Karpas-422 (cell line): ENCODE results near the gene RAB11A. TPM values are rescaled to one million over a fixed set of nuclear protein-coding genes. Genes with fewer than 3 reads are reported as not detected.
A peak's percentile ranks its signal among the peaks of the same experiment; 100 is the strongest.

Source experiments
- DNase-seq: peaks from one replicate; pipeline ENCODE4 v3.0.0-alpha.2; 2015
- H2AFZ ChIP-seq: fragments of 200-600 bp; sonication (generic); 2 replicates; pipeline ENCODE4 v1.6.1; 2014; ENCODE audit warnings: antibody characterized with exemption, low read length, mixed read lengths
- H3K27ac ChIP-seq: fragments of 200-600 bp; sonication (generic); 2 replicates; pipeline ENCODE4 v1.5.1; 2014; ENCODE audit warnings: mild to moderate bottlenecking, low read length, moderate library complexity
- H3K27me3 ChIP-seq: fragments of 200-600 bp; sonication (generic); 2 replicates; pipeline ENCODE4 v1.6.1; 2014; ENCODE audit warnings: low read length, mixed read lengths
- H3K36me3 ChIP-seq: fragments of 200-600 bp; sonication (generic); 2 replicates; pipeline ENCODE4 v1.6.1; 2014; ENCODE audit warnings: low read length, mixed read lengths; ENCODE audit not compliant: insufficient read depth
- H3K4me1 ChIP-seq: fragments of 200-600 bp; sonication (generic); 2 replicates; pipeline ENCODE4 v1.6.1; 2014; ENCODE audit warnings: mild to moderate bottlenecking, low read length, mixed read lengths
- H3K4me2 ChIP-seq: fragments of 200-600 bp; sonication (generic); 2 replicates; pipeline ENCODE4 v1.6.1; 2014; ENCODE audit warnings: low read length, low read depth, mild to moderate bottlenecking; ENCODE audit not compliant: poor library complexity, severe bottlenecking
- H3K4me3 ChIP-seq: fragments of 200-600 bp; sonication (generic); 2 replicates; pipeline ENCODE4 v1.5.1; 2014; ENCODE audit warnings: mild to moderate bottlenecking, antibody characterized with exemption, low read length, mixed read lengths
- H3K79me2 ChIP-seq: fragments of 200-600 bp; sonication (generic); 2 replicates; pipeline ENCODE4 v1.6.1; 2014; ENCODE audit warnings: mild to moderate bottlenecking, low read length, mixed read lengths
- H3K9ac ChIP-seq: fragments of 200-600 bp; sonication (generic); 2 replicates; pipeline ENCODE4 v1.6.0; 2014; ENCODE audit warnings: low read length
- H3K9me2 ChIP-seq: fragments of 200-600 bp; sonication (generic), shearing (Covaris generic); replicated peaks from 2 replicates; pipeline ENCODE4 v1.6.0; 2014; ENCODE audit warnings: mild to moderate bottlenecking, low read length, moderate library complexity; ENCODE audit not compliant: insufficient read depth
- H3K9me3 ChIP-seq: fragments of 300-700, 200-600 bp; sonication (generic); 2 replicates; pipeline ENCODE4 v1.6.1; 2014; ENCODE audit warnings: low read length, mixed read lengths
- H4K20me1 ChIP-seq: fragments of 200-600 bp; sonication (generic); 2 replicates; pipeline ENCODE4 v1.6.1; 2014; ENCODE audit warnings: mild to moderate bottlenecking, antibody characterized with exemption, low read length, low read depth; ENCODE audit not compliant: insufficient read depth
- total RNA-seq: library from RNA; depleted of rRNA; stranded (reverse); fragments of >200 nt; shearing (Covaris generic); gene quantifications from 2 replicates; pipeline ENCODE4 v1.2.3, GENCODE V29; 2014; ENCODE audit warnings: low replicate concordance; rRNA removed

The RAB11A gene
- total RNA-seq, result 187 and 230 TPM in 2 replicates

- no peaks in the 10 kb centered on the region for H3K36me3 ChIP-seq
- H3K9me3 ChIP-seq, result no peaks in the 10 kb centered on the region
- peak within 1 kb of the TSS; percentile 86 for H3K9ac ChIP-seq
- peak within 1 kb of the TSS; percentile 65; the same call in 1 of the 2 replicates for H2AFZ ChIP-seq
- H3K79me2 ChIP-seq, result peaks cover 49% of the 10 kb centered on the region
- H3K4me2 ChIP-seq, result peak within 1 kb of the TSS; percentile 83
- H3K4me3 ChIP-seq, result peak within 1 kb of the TSS; percentile 87
- H3K27ac ChIP-seq, result peak within 1 kb of the TSS; percentile 83
- H3K9me2 ChIP-seq, result no peaks in the 10 kb centered on the region
- H4K20me1 ChIP-seq, result no peaks in the 10 kb centered on the region; the same call in 1 of the 2 replicates
- peaks cover 23% of the 10 kb centered on the region for H3K4me1 ChIP-seq
- H3K27me3 ChIP-seq, result no peaks in the 10 kb centered on the region
- DNase-seq, result peak; percentile 99
Measured at GRCh38 chr15:65869126-65869953, at the start of gene RAB11A. RAB11A (plus strand) TSS chr15:65869491; CDS start chr15:65869586, 95 bp downstream.

GRCh38 chr15:65819563-65819960 is 49.7 kb upstream of the RAB11A start:
- Histone ChIP-seq H3K9me2 (no peaks in the 10 kb centered on the region), H4K20me1 (no peaks in the 10 kb centered on the region), H3K4me3 (no peak overlapping the region), H3K9ac (no peak overlapping the region), H3K9me3 (no peaks in the 10 kb centered on the region), H3K79me2 (no peaks in the 10 kb centered on the region), H2AFZ (0 out of 2 replicates have a peak overlapping the region, but pooled peaks have one; percentile 76), H3K4me1 (peaks cover 11% of the 10 kb centered on the region), H3K36me3 (no peaks in the 10 kb centered on the region), H3K4me2 (peak overlapping the region; percentile 3), H3K27ac (no peak overlapping the region), H3K27me3 (no peaks in the 10 kb centered on the region)
- DNase-seq, result no peak

GRCh38 chr15:65821070-65821469 is 48.2 kb upstream of the RAB11A start:
- Histone ChIP-seq H3K4me2 (no peak overlapping the region), H3K4me3 (no peak overlapping the region), H3K36me3 (no peaks in the 10 kb centered on the region), H3K27me3 (no peaks in the 10 kb centered on the region), H3K27ac (no peak overlapping the region), H4K20me1 (no peaks in the 10 kb centered on the region), H2AFZ (no peak overlapping the region), H3K9me2 (no peaks in the 10 kb centered on the region), H3K4me1 (peaks cover 11% of the 10 kb centered on the region), H3K9ac (no peak overlapping the region), H3K79me2 (no peaks in the 10 kb centered on the region), H3K9me3 (no peaks in the 10 kb centered on the region)
- no peak for DNase-seq

- Histone ChIP-seq H4K20me1 (no peaks in the 10 kb centered on the region), H3K27ac (no peak overlapping the region), H3K36me3 (no peaks in the 10 kb centered on the region), H3K9me3 (no peaks in the 10 kb centered on the region), H2AFZ (no peak overlapping the region), H3K79me2 (no peaks in the 10 kb centered on the region), H3K27me3 (no peaks in the 10 kb centered on the region), H3K9ac (no peak overlapping the region), H3K9me2 (no peaks in the 10 kb centered on the region), H3K4me1 (peaks cover 22% of the 10 kb centered on the region), H3K4me3 (no peak overlapping the region), H3K4me2 (no peak overlapping the region)
- no peak for DNase-seq
Measured at GRCh38 chr15:65822316-65822715, 47.0 kb upstream of the RAB11A start.

GRCh38 chr15:65824031-65824743 is 45.1 kb upstream of the RAB11A start:
- Histone ChIP-seq H4K20me1 (no peaks in the 10 kb centered on the region), H3K36me3 (no peaks in the 10 kb centered on the region), H3K9me3 (no peaks in the 10 kb centered on the region), H3K27me3 (no peaks in the 10 kb centered on the region), H3K4me3 (no peak overlapping the region), H3K4me1 (peaks cover 21% of the 10 kb centered on the region), H2AFZ (no peak overlapping the region; the same call in 1 of the 2 replicates), H3K4me2 (no peak overlapping the region), H3K79me2 (no peaks in the 10 kb centered on the region), H3K9me2 (no peaks in the 10 kb centered on the region), H3K9ac (no peak overlapping the region), H3K27ac (no peak overlapping the region)
- DNase-seq, result peak; percentile 72

- no peaks in the 10 kb centered on the region for H3K27me3 ChIP-seq
- H3K4me1 ChIP-seq, result peaks cover 17% of the 10 kb centered on the region
- DNase-seq, result no peak
- H3K27ac ChIP-seq, result no peak overlapping the region
- H3K4me3 ChIP-seq, result no peak overlapping the region
- H3K79me2 ChIP-seq, result no peaks in the 10 kb centered on the region
- no peaks in the 10 kb centered on the region for H3K36me3 ChIP-seq
- H3K4me2 ChIP-seq, result no peak overlapping the region
- no peaks in the 10 kb centered on the region for H3K9me3 ChIP-seq
- no peak overlapping the region for H3K9ac ChIP-seq
- no peaks in the 10 kb centered on the region for H3K9me2 ChIP-seq
- H2AFZ ChIP-seq, result no peak overlapping the region
- H4K20me1 ChIP-seq, result no peaks in the 10 kb centered on the region
Measured at GRCh38 chr15:65824941-65825544, 44.2 kb upstream of the RAB11A start.

DNA sequence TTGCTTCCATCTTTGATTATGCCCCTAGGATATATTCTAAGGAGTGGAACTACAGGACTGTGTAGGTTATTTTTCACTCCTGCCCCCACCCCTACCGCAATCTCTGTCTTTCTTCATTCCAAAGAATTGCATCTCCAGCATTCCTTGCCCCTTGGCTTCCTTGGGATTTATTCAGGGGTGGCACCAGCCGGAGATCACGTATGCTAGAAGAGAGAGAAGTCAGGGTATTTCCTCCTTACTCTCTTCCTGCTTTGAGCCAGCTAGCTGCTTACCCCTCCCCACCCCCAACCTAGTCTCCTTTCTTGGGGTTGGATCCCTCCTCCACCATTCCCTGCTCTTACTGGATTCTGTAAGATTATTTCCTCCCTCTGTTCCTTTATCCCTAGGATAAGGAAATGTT is 42.2 kb upstream of the RAB11A start:
- H3K79me2 ChIP-seq, result no peaks in the 10 kb centered on the region
- H3K4me3 ChIP-seq, result no peak overlapping the region
- H3K4me1 ChIP-seq, result peaks cover 17% of the 10 kb centered on the region
- H3K36me3 ChIP-seq, result no peaks in the 10 kb centered on the region
- no peak for DNase-seq
- H3K9ac ChIP-seq, result no peak overlapping the region
- no peaks in the 10 kb centered on the region for H4K20me1 ChIP-seq
- H2AFZ ChIP-seq, result peak overlapping the region; percentile 10; the same call in 1 of the 2 replicates
- H3K4me2 ChIP-seq, result peak overlapping the region; percentile 10
- no peaks in the 10 kb centered on the region for H3K27me3 ChIP-seq
- no peak overlapping the region for H3K27ac ChIP-seq
- H3K9me3 ChIP-seq, result no peaks in the 10 kb centered on the region
- no peaks in the 10 kb centered on the region for H3K9me2 ChIP-seq

DNA sequence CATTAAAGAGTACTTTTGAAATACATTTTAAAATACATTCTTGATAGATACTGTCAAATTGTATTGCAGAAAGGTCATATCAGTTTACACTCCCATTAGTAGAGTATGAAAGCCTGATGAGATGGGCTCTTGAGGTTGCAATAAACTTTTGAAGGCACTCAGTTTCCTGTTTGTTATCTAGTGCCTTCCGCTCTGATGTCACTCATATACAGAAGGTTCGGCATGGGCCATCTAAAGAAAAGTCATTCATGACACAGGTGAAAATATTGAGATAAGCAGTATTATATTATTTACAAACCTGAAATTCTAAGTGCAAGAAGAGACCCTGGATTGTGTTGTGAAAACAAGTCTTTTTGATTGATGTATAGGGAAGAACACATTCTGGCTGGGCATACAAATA is 40.7 kb upstream of the RAB11A start:
- Histone ChIP-seq H3K9ac (no peak overlapping the region), H3K27me3 (no peaks in the 10 kb centered on the region), H3K4me3 (no peak overlapping the region), H3K9me2 (no peaks in the 10 kb centered on the region), H3K4me2 (no peak overlapping the region), H4K20me1 (no peaks in the 10 kb centered on the region), H3K4me1 (peaks cover 25% of the 10 kb centered on the region), H3K36me3 (no peaks in the 10 kb centered on the region), H3K79me2 (no peaks in the 10 kb centered on the region), H3K9me3 (no peaks in the 10 kb centered on the region), H3K27ac (no peak overlapping the region), H2AFZ (no peak overlapping the region)
- DNase-seq, result no peak
